Upper lobe of left lung (tissue), 6 donors: Measurements from ENCODE around the gene N4BP2L1. TPM values are rescaled to one million over a fixed set of nuclear protein-coding genes. Genes with fewer than 3 reads are reported as not detected.

Source experiments
- ATAC-seq, 2 donors: fragments of 200-7000 bp; cut with Tn5 transposase; one replicate each; pipeline ENCODE4 v1.9.1; 2022; ENCODE audit warnings: mild to moderate bottlenecking in 2 of 2, moderate library complexity in 2 of 2; ENCODE audit not compliant: low FRiP score in 2 of 2
- DNase-seq, 2 donors: peaks; one replicate each; pipeline ENCODE4 v3.0.0-alpha.2; 2019 to 2020
- H3K27ac ChIP-seq, 4 donors: fragments of 200-600 bp; sonication (generic); one replicate each; pipeline ENCODE4 v1.5.1; 2016 to 2019
- H3K27me3 ChIP-seq, 4 donors: fragments of 200-600 bp; sonication (generic); one replicate each; pipeline ENCODE4 v1.5.1; 2017 to 2019
- H3K36me3 ChIP-seq, 4 donors: fragments of 200-600 bp; sonication (generic); one replicate each; pipeline ENCODE4 v1.5.1; 2016 to 2019
- H3K4me1 ChIP-seq, 4 donors: fragments of 200-600 bp; sonication (generic); one replicate each; pipeline ENCODE4 v1.5.1; 2018 to 2019
- H3K4me3 ChIP-seq, 4 donors: fragments of 200-600 bp; sonication (generic); one replicate each; pipeline ENCODE4 v1.5.1; 2017 to 2019; ENCODE audit warnings: mild to moderate bottlenecking in 2 of 4, moderate library complexity in 1 of 4
- H3K9me3 ChIP-seq, 4 donors: fragments of 200-600 bp; sonication (generic); one replicate each; pipeline ENCODE4 v1.5.1; 2018 to 2019
- EP300 ChIP-seq, 4 donors: sonication (generic); formaldehyde crosslinking; IDR thresholded peaks; one replicate each; pipeline ENCODE4 v1.5.1; 2017; ENCODE audit warnings: antibody characterized with exemption in 4 of 4, control low read depth in 2 of 4
- POLR2A ChIP-seq, 4 donors: fragments of 450-650 bp; IDR thresholded peaks; one replicate each; pipeline ENCODE4 v1.5.1; 2016 to 2017; ENCODE audit warnings: antibody characterized with exemption in 4 of 4, mild to moderate bottlenecking in 2 of 4
- POLR2AphosphoS5 ChIP-seq, 2 donors: sonication (generic); formaldehyde crosslinking; IDR thresholded peaks; one replicate each; pipeline ENCODE4 v1.5.1; 2017; ENCODE audit warnings: antibody characterized with exemption in 2 of 2
- WGBS, 2 donors: methylation state at CpG; one replicate each; pipeline ENCODE4 v1.1.5; 2017 to 2018; 5-methylcytosine and 5-hydroxymethylcytosine counted together
- total RNA-seq, 6 donors: library from RNA; depleted of rRNA in 4 of 6; stranded (reverse); fragments of >200 nt in 4 of 6; gene quantifications; one replicate each; pipeline versions ENCODE4 v1.1.0 to v1.2.1, GENCODE V29; 2016 to 2021
- TF ChIP-seq, protein P1 (sequence below), 6 experiments: fragments of 450-650 bp in 4 of 6; fragments of 200-600 bp in 2 of 6; sonication (generic) in 2 of 6; IDR thresholded peaks; one replicate each; pipeline ENCODE4 v1.5.1; 2016 to 2019; ENCODE audit warnings: antibody characterized with exemption in 6 of 6
- donor health status: DM: no; HTN: no; CAD: no; lungs with moderate emphysema.
- donor health status: DM: no; HTN: yes; CAD: no; lungs with severe emphysema.

The N4BP2L1 gene
- total RNA-seq, 6 donors from 2014 or later: 15.0 to 46.3 (median 25.2) TPM

DNA sequence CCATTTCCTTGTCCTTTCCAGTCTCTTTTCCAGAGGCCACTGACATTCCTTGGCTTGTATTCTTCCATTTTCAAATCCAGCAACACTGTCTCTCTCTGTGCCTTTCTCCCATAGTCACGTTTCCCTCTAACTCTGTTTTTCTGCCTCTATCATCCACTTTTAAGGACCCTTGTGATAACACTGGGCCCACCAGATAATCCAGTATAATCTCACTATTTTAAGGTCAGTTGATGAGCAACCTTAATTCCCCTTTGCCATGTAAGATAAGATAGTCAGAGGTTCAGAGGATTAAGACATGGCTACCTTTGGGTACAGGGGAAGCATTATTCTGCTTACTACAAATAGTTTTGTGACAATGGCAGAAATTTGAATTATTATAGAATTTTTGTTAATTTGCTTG is 45.7 kb upstream of the N4BP2L1 start:
- WGBS, 2 donors: 90 to 95% methylated on average over 1 of the region's 1 CpG
- no peaks in the 10 kb centered on the region for H3K9me3 ChIP-seq
- TF ChIP-seq, protein P1, sequence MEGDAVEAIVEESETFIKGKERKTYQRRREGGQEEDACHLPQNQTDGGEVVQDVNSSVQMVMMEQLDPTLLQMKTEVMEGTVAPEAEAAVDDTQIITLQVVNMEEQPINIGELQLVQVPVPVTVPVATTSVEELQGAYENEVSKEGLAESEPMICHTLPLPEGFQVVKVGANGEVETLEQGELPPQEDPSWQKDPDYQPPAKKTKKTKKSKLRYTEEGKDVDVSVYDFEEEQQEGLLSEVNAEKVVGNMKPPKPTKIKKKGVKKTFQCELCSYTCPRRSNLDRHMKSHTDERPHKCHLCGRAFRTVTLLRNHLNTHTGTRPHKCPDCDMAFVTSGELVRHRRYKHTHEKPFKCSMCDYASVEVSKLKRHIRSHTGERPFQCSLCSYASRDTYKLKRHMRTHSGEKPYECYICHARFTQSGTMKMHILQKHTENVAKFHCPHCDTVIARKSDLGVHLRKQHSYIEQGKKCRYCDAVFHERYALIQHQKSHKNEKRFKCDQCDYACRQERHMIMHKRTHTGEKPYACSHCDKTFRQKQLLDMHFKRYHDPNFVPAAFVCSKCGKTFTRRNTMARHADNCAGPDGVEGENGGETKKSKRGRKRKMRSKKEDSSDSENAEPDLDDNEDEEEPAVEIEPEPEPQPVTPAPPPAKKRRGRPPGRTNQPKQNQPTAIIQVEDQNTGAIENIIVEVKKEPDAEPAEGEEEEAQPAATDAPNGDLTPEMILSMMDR (IDR thresholded peaks at IDR 0.05): no peak
- TF ChIP-seq POLR2AphosphoS5 (IDR thresholded peaks at IDR 0.05): no peak
- TF ChIP-seq EP300 (IDR thresholded peaks at IDR 0.05): no peak
- no peak for TF ChIP-seq POLR2A (IDR thresholded peaks at IDR 0.05)
- H3K4me3 ChIP-seq: no peak overlapping the region
- peaks cover 0 to 6% (median 0%) of the 10 kb centered on the region in 4 donors for H3K36me3 ChIP-seq
- no peak overlapping the region for H3K27ac ChIP-seq
- no peak for ATAC-seq
- no peaks in the 10 kb centered on the region for H3K4me1 ChIP-seq
- DNase-seq: no peak
- no peaks in the 10 kb centered on the region for H3K27me3 ChIP-seq

DNA sequence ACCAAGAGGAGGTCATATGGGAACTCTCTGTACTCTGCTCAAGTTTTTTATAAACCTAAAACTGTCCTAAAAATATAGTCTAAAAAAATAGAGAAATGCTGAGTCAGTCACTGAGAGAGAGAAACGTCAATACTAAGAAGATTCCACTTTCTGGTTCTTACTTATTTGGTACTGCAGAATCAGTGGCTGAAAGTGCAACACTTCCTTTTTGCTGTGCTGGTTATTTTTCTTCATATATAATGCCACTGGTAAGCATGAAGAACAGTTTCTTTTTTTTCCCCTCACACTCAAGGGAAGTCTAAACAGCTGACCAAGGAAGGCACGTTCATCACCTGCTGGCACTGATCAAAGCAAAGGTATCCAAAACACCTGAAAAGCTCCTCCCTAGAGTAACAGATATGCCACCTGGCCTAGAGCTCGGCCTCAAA is 44.3 kb upstream of the N4BP2L1 start:
- DNase-seq: no peak
- Histone ChIP-seq H3K9me3 (no peaks in the 10 kb centered on the region), H3K36me3 (peaks cover 0 to 3% (median 0%) of the 10 kb centered on the region in 4 donors), H3K4me1 (no peaks in the 10 kb centered on the region), H3K4me3 (no peak overlapping the region), H3K27ac (no peak overlapping the region), H3K27me3 (no peaks in the 10 kb centered on the region)
- TF ChIP-seq, protein P1 (IDR thresholded peaks at IDR 0.05): no peak
- TF ChIP-seq POLR2AphosphoS5 (IDR thresholded peaks at IDR 0.05): no peak
- no peak for TF ChIP-seq POLR2A (IDR thresholded peaks at IDR 0.05)
- no peak for TF ChIP-seq EP300 (IDR thresholded peaks at IDR 0.05)
- WGBS, 2 donors: 55 to 59% methylated on average over 3 of the region's 3 CpGs
- no peak for ATAC-seq

DNA sequence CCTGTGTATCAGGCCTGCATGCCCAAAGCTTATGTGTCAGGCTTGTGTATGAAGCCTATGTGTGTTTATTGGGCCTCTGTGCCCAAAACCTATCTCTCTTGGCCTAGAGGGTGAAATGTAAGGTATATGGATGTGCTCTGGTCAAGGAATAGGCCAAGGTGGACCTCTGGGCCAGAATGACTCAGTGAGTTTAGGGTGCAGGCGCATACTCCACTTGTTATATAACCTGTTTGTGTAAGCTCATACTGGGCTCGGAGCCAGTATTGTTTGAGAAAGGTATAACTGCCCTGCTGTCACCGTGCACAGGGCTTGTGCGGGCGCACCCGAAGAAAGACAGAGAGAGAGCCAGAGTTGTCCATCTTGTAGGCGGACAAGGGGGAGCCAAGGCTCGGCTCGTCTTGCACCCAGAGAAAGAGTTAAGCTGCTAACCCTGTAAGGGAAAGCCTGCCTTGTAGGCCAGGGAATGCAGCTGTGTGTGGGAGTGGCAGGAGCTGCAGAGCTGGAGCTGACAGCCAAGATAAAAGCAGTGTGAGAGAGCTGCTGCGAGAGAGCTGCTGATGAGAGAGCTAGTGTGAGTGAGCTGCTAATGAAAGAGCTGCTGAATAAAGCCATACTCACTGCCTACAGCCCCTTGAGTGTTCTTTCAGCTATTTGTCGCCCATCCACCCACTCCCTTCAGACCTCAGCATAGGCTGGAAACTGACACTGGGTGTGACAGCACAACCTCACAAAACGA is 43.4 kb upstream of the N4BP2L1 start:
- H3K36me3 ChIP-seq: peaks cover 0 to 3% (median 0%) of the 10 kb centered on the region in 4 donors
- ATAC-seq (peak; percentile 11 to 77), DNase-seq (no peak)
- TF ChIP-seq EP300 (IDR thresholded peaks at IDR 0.05) (no peak), POLR2A (IDR thresholded peaks at IDR 0.05) (no peak), POLR2AphosphoS5 (IDR thresholded peaks at IDR 0.05) (no peak)
- TF ChIP-seq, protein P1 (IDR thresholded peaks at IDR 0.05): no peak
- no peak overlapping the region for H3K4me3 ChIP-seq
- H3K27ac ChIP-seq: no peak overlapping the region
- WGBS, 2 donors: 70 to 80% methylated on average over 12 of the region's 12 CpGs
- H3K9me3 ChIP-seq: no peaks in the 10 kb centered on the region
- no peaks in the 10 kb centered on the region for H3K27me3 ChIP-seq
- no peaks in the 10 kb centered on the region for H3K4me1 ChIP-seq

DNA sequence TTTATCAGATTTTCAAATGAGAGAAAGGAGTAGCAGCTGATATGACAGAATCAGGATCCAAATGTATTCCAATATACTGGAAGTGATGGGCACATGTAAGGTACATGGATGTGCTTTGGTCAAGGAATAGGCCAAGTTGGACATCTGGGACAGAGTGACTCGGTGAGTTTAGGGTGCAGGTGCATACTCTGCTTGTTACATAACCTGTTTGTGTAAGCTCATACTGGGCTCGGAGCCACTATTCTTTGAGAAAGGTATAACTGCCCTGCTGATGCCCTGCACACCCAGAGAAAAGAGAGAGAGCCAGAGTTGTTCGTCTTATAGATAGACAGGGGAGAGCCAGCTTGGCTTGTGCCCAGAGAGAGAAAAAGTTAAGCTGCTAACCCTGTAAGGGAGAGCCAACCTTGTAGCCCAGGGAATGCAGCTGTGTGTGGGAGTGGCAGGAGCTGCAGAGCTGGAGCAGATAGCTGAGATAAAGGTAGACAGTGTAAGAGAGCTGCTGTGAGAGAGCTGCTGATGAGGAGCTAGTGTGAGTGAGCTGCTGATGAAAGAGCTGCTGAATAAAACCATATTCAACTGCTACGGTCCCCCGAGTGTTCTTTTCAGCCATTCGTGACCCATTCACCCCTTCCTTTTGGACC is 40.7 kb upstream of the N4BP2L1 start:
- Histone ChIP-seq H3K27me3 (no peaks in the 10 kb centered on the region), H3K36me3 (peaks cover 0 to 3% (median 0%) of the 10 kb centered on the region in 4 donors), H3K4me1 (no peaks in the 10 kb centered on the region), H3K4me3 (no peak overlapping the region), H3K27ac (no peak overlapping the region), H3K9me3 (no peaks in the 10 kb centered on the region)
- DNase-seq (no peak), ATAC-seq (no peak)
- TF ChIP-seq, protein P1 (IDR thresholded peaks at IDR 0.05): no peak
- TF ChIP-seq EP300 (IDR thresholded peaks at IDR 0.05): no peak
- WGBS, 2 donors: 91 to 94% methylated on average over 6 of the region's 6 CpGs
